Endodermal cell (in vitro differentiated cells): ENCODE data around the gene SLC37A3. TPM values are rescaled to one million over a fixed set of nuclear protein-coding genes. Genes with fewer than 3 reads are reported as not detected.

Source experiments
- DNase-seq: peaks from one replicate; pipeline ENCODE4 v3.0.0-alpha.2; 2017
- H3K27ac ChIP-seq: 2 replicates; pipeline ENCODE4 v1.5.1; 2013; ENCODE audit warnings: mild to moderate bottlenecking, low read depth, low read length, moderate library complexity
- H3K27me3 ChIP-seq: 2 replicates; pipeline ENCODE4 v1.6.1; 2013; ENCODE audit warnings: mild to moderate bottlenecking, low read length, moderate library complexity; ENCODE audit not compliant: insufficient read depth, control insufficient read depth, poor library complexity, severe bottlenecking
- H3K36me3 ChIP-seq: 2 replicates; pipeline ENCODE4 v1.7.0; 2013; ENCODE audit warnings: mild to moderate bottlenecking, low read length, moderate library complexity; ENCODE audit not compliant: control insufficient read depth, insufficient read depth
- H3K4me1 ChIP-seq: one replicate; pipeline ENCODE4 v1.7.0; 2013; ENCODE audit warnings: low read length; ENCODE audit not compliant: control insufficient read depth, insufficient read depth
- H3K4me3 ChIP-seq: 2 replicates; pipeline ENCODE4 v1.5.1; 2013; ENCODE audit warnings: mild to moderate bottlenecking, low read length, moderate library complexity
- H3K9ac ChIP-seq: 2 replicates; pipeline ENCODE4 v1.6.1; 2013; ENCODE audit warnings: mild to moderate bottlenecking, low read length, moderate library complexity; ENCODE audit not compliant: poor library complexity, severe bottlenecking; ENCODE audit errors: extremely low read depth
- H3K9me3 ChIP-seq: 2 replicates; pipeline ENCODE4 v1.6.1; 2013; ENCODE audit warnings: mild to moderate bottlenecking, low read length, moderate library complexity; ENCODE audit not compliant: control insufficient read depth
- H3K27ac Mint-ChIP-seq: 2 replicates; pipeline ENCODE4 v1.8.0; 2020; ENCODE audit warnings: mixed read lengths
- H3K27me3 Mint-ChIP-seq: 2 replicates; pipeline ENCODE4 v1.8.0; 2021; ENCODE audit warnings: mild to moderate bottlenecking, mixed read lengths; ENCODE audit not compliant: insufficient read depth
- H3K36me3 Mint-ChIP-seq: 2 replicates; pipeline ENCODE4 v1.8.0; 2020; ENCODE audit warnings: low read depth, mixed read lengths
- H3K4me1 Mint-ChIP-seq: 2 replicates; pipeline ENCODE4 v1.8.0; 2020; ENCODE audit warnings: mixed read lengths
- H3K4me3 Mint-ChIP-seq: 2 replicates; pipeline ENCODE4 v1.8.0; 2020; ENCODE audit warnings: mild to moderate bottlenecking, moderate library complexity, mixed read lengths
- H3K9me3 Mint-ChIP-seq: 2 replicates; pipeline ENCODE4 v1.8.0; 2020; ENCODE audit warnings: mild to moderate bottlenecking, mixed read lengths
- WGBS, 2 experiments: methylation state at CpG; one replicate each; pipeline versions ENCODE4 v1.1.5 to v1.1.7; 2013; ENCODE audit warnings: missing lambda C conversion rate in 2 of 2, mixed read lengths in 1 of 2; ENCODE audit not compliant: insufficient coverage in 1 of 2, insufficient read length in 1 of 2; 5-methylcytosine and 5-hydroxymethylcytosine counted together
- total RNA-seq, 2 donors: library from RNA; stranded (reverse); fragmentation: NEBNext Ultra II Directional in 1 of 2; extraction: Animal tissue kit (Norgen Biotek cat#: 25700) in 1 of 2; gene quantifications; 2 replicates in 1 of 2; 3 replicates in 1 of 2; pipeline ENCODE4 v1.2.1, GENCODE V29; 2021
- TF ChIP-seq, protein P1 (sequence below): fragments of 200-600 bp; sonication (generic); conservative IDR thresholded peaks from 2 replicates; pipeline ENCODE4 v1.5.0; 2021; ENCODE audit warnings: antibody characterized with exemption, mild to moderate bottlenecking

SLC37A3 gene
- total RNA-seq, 2 donors from 2014 or later = 55.4 to 60.5 TPM

DNA sequence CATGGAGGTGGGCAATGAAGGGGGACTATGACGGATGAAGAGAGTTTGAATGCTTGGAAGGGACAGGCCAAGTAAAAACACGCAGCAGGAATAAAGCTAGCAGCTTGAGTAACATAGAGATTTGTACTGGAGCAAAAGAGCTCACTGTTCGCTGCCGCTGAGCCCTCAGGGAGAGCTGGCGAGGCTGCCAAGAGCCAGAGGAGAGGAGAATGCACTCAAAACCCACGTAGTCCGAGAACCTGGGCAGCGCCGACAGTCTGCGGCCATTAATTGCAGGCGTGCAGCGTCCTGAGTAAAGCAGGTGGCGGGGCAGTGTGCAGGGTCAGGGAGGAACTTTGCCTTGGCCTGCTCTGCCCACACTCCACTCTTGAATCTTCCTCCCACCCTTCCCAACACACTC lies 68.2 kb downstream of the SLC37A3 start:
- Mint-ChIP-seq H3K27me3 (no peaks in the 10 kb centered on the region), H3K27ac (no peak overlapping the region), H3K9me3 (no peaks in the 10 kb centered on the region), H3K36me3 (peaks cover 31% of the 10 kb centered on the region), H3K4me1 (no peaks in the 10 kb centered on the region), H3K4me3 (no peak overlapping the region)
- no peak for DNase-seq
- H3K27me3 ChIP-seq = no peaks in the 10 kb centered on the region
- H3K36me3 ChIP-seq = peaks cover 21% of the 10 kb centered on the region
- TF ChIP-seq, protein P1, sequence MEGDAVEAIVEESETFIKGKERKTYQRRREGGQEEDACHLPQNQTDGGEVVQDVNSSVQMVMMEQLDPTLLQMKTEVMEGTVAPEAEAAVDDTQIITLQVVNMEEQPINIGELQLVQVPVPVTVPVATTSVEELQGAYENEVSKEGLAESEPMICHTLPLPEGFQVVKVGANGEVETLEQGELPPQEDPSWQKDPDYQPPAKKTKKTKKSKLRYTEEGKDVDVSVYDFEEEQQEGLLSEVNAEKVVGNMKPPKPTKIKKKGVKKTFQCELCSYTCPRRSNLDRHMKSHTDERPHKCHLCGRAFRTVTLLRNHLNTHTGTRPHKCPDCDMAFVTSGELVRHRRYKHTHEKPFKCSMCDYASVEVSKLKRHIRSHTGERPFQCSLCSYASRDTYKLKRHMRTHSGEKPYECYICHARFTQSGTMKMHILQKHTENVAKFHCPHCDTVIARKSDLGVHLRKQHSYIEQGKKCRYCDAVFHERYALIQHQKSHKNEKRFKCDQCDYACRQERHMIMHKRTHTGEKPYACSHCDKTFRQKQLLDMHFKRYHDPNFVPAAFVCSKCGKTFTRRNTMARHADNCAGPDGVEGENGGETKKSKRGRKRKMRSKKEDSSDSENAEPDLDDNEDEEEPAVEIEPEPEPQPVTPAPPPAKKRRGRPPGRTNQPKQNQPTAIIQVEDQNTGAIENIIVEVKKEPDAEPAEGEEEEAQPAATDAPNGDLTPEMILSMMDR = no peak
- peak overlapping the region; percentile 17 for H3K27ac ChIP-seq
- H3K4me3 ChIP-seq = no peak overlapping the region
- H3K9ac ChIP-seq = no peak overlapping the region
- 97 to 99% methylated on average over 13 of the region's 13 CpGs for WGBS, 2 experiments
- no peaks in the 10 kb centered on the region for H3K4me1 ChIP-seq
- no peaks in the 10 kb centered on the region for H3K9me3 ChIP-seq

DNA sequence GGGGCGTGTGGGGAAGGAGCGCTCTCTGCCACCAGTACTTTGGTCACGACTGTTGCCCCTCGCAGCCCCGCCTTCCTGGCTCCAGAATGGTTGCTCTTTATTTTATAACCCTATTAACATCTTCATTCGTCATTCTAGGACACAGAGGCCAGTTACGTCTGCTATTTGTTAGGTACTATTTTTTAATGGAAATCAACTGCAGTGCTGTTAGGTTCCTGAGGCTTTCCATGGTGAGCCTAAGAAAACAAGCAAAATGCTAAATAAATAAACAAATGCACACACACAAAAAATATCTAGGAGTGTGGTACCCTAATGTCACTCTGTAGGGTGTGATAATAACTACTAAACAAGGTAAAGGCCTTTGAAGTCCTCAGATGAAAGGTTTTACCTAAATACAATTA lies 71.1 kb downstream of the SLC37A3 start:
- WGBS, 2 experiments = 94 to 97% methylated on average over 5 to 7 of the region's 7 CpGs
- Histone ChIP-seq H3K9ac (no peak overlapping the region), H3K9me3 (no peaks in the 10 kb centered on the region), H3K4me3 (no peak overlapping the region), H3K4me1 (no peaks in the 10 kb centered on the region), H3K36me3 (no peaks in the 10 kb centered on the region), H3K27me3 (no peaks in the 10 kb centered on the region), H3K27ac (no peak overlapping the region)
- TF ChIP-seq, protein P1 = no peak
- Mint-ChIP-seq H3K4me3 (no peak overlapping the region), H3K27me3 (no peaks in the 10 kb centered on the region), H3K4me1 (no peaks in the 10 kb centered on the region), H3K9me3 (no peaks in the 10 kb centered on the region), H3K36me3 (peaks cover 9% of the 10 kb centered on the region), H3K27ac (no peak overlapping the region)
- DNase-seq = no peak

DNA sequence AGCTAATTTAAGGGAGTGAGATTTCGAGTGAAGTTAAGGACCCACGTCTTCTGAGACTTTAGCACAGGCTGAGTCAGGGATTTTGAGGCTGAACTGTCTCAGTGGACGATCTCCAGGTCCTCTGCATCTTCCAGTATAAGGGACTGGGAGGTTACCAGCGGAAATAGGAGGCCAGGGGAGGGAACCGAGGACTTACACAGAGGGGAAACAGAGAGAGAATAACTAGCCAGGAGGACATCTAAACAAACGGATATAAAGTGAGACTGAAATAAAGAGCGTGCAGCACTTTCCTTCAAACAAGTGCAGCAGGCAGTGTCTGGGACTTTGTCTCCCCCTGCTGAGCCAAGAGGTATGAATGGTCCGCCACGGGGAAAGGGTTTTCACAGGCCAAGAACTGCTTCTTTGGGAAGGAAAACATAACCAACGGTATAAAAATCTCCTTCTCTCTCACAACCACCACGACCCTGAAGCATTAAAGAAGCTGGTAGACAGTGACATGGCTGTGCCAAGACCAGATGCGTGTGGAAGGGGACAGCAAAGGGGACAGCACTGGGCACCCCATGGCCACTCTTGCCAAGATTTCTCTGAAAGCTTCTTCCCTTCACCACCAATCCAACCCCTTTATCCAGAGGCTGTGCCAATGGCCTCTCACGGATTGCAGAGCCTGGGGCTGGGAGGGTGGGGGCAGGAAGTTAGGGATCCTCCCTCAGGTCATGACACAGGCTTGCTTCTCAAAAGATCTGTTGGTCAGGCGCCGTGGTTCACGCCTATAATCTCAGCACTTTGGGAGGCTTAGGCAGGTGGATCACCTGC lies 72.0 kb downstream of the SLC37A3 start:
- peaks cover 3% of the 10 kb centered on the region for H3K4me1 Mint-ChIP-seq
- Histone ChIP-seq H3K4me3 (no peak overlapping the region), H3K36me3 (no peaks in the 10 kb centered on the region), H3K27me3 (no peaks in the 10 kb centered on the region), H3K27ac (no peak overlapping the region), H3K4me1 (no peaks in the 10 kb centered on the region), H3K9me3 (no peaks in the 10 kb centered on the region), H3K9ac (no peak overlapping the region)
- DNase-seq = peak; percentile 85
- peak overlapping the region; percentile 71 for H3K27ac Mint-ChIP-seq
- 64 to 67% methylated on average over 15 to 16 of the region's 16 CpGs for WGBS, 2 experiments
- H3K27me3 Mint-ChIP-seq = no peaks in the 10 kb centered on the region
- TF ChIP-seq, protein P1 = peak; percentile 81
- H3K9me3 Mint-ChIP-seq = no peaks in the 10 kb centered on the region
- peaks cover 6% of the 10 kb centered on the region for H3K36me3 Mint-ChIP-seq
- H3K4me3 Mint-ChIP-seq = no peak overlapping the region
